Right hindlimb (tissue), 1 donor: ENCODE measurements around the gene PLA2G4A.

ENCODE experiments used
- DNase-seq: peaks from one replicate; pipeline ENCODE4 v3.0.0-alpha.2; 2018

The PLA2G4A gene

GRCh38 chr1:186834399-186834958 is 5.7 kb downstream of the PLA2G4A start:
- no peak for DNase-seq

DNA sequence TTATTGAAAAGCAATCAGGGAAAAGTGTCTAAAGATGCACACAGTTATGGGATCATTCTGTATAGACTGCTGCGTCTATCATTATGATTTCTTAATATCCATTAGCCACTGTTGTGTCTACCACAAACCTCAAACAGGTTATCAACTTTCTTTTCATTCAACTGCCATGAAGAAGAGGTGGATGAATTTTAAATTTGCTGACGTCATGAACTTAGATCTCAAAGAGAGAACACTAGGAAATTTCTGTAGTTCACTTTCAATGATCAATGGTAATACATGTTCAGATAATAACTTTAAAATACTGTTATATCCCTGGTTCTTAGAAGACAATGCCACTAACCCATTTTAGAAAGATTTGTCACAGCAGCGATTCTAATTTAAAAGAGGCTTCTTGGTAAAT is 6.7 kb downstream of the PLA2G4A start:
- no peak for DNase-seq

DNA sequence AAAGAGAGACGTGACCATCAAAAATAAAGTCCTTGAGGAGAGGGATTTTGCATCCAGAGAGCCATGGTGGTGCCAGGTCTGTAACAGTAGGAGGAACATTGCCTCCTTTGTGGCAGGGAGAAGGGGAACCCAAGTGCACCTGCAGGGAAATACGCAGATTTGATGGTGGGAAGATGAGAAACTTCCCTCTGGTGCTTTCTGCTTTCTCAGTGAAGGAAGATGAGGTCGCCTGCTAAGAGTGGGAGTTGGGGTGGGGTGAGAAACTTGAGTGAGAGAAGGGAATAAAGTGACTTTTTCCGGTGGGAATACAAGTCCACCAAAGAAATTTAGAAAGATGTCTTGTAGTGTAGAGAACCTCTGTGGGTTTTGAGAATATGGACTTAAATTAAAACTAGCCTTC is 9.1 kb downstream of the PLA2G4A start:
- DNase-seq, result no peak

DNA sequence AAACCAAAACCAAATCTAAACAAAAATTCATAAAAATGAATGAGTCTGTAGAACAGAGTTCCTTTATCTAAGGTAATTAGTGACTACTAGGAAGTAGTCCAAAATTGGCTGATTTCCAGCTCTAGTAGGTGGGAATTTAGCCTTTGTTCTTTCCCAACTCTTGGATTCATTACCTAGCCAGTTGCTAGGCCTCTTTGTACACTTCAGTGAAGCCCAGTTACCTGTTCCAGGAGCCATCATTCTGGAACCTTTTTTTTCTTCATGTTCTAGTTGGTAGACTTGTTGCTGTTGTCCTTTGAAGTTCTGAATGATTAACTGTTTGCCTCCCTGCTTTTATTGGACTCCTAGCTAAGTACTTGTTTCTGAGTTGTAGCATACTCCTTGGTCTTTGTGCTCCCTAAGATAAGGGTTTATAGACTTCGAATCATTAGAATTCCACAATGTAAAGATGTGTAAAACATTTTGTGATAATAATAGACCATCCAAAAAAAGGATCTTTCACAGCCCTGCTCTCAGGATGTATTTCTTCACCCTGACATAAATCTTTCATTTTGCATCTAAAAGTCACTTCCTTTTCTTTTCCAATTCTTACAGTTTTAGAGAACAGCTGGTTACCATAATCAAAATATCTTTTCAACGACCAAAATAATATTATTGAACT is 9.8 kb downstream of the PLA2G4A start:
- no peak for DNase-seq

DNA sequence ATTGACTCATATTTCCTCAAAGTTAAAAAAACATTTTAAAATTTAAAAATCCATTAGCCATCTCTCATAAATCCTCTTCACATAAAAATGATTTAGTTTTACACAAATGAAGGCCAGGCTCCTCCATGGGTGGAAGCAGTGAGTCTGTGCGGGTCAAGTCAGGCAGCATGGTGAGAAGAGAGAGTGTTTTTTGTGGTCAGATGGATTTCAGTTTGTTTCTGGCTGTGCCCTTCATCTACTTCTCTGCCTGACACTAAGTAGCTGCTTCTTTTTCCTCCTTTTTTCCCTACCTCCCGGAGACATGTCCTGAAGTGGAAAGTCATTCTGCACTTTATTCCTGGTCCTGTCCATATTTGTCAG is 10.3 kb downstream of the PLA2G4A start:
- no peak for DNase-seq

DNA sequence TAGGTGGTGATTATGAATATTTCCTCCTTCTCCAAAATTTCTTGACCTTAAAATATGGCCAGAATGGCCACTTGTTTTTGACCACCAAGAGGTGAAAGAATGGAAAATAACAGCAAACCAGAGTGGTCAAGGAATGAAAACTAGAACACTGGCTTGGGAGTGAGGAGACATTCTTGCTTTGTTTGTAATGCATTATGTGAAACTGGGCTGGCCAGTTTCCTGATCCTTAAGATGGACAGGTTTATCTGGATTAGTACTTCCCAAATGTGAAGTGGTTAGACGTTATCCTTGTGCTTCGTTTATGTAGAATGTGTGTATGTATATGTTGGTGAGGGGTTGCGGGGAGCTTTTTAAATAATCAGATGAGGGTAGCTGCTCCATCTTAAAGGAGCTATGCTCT is 12.8 kb downstream of the PLA2G4A start:
- no peak for DNase-seq

- DNase-seq, result no peak
Measured at GRCh38 chr1:186842547-186842946, 13.8 kb downstream of the PLA2G4A start.

- no peak for DNase-seq
Measured at GRCh38 chr1:186843226-186843625, 14.5 kb downstream of the PLA2G4A start.

GRCh38 chr1:186843931-186844330 is 15.2 kb downstream of the PLA2G4A start:
- DNase-seq, result no peak

DNA sequence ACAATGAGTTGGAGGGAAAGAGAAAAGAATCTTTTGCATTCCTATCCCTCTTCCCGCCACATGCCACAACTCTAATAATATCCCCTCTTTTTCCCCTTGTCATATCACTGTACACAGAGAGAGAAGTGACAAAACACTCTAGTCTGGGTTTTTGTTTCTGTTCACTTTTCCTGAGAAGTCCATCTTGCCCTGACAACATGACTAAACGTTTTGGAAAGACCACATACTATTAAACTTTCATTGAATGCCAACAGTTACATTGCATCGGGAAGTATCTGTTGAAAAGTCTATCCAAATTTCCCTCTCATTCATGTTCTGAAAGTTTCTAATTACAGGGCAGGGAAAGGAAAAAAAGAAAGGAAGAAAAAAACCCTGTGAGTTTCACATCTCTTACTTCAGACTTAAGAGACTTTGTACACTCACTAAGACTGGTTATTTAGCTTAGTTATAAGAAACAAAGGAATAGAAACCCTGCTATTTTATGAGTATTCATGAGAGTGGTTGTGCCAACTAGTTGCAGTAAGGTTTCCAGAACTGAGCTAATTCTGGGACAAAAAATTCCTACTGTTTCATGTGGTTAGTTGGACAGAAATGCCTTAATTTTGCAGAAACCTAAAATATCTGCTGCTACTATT is 16.9 kb downstream of the PLA2G4A start:
- DNase-seq, result no peak

- DNase-seq, result no peak
Measured at GRCh38 chr1:186848509-186849130, 19.9 kb downstream of the PLA2G4A start.

DNA sequence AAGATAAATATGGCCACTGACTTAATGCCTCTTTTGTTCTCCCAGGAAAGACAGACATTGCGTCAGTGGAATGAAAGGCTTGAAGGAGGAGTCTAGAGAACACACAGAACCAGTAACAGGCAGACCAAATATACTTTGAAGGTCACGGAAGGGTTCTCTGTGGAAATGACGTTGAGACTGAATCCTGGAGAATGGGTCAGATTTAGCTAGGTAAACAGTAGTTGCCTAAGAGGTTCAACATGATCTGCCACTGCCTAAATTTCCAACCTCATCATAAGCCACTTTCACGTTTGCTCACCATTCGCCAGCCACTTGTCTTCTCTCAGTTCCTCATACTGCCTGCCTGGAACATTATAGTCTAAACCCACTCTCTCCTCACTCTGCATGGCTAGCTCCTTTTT is 20.5 kb downstream of the PLA2G4A start:
- no peak for DNase-seq

DNA sequence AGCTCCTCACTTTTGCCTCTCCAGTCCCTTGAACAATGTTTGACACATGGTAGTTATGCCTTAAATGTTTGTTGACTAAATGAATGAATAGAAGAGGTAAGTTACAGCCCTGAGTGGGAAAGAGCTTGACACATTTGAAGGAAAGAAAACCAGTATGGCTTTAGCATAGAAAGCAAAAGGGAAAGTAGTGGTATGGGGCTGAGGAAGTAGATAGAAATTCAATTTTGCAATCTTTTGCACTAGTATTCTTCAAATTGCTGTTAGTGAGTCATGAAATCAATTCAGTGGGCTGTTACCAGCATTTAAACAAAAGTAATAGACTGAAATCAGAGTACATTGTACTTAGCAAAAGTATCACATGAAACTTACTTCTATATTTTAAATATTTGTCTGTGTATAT is 21.1 kb downstream of the PLA2G4A start:
- DNase-seq, result no peak

DNA sequence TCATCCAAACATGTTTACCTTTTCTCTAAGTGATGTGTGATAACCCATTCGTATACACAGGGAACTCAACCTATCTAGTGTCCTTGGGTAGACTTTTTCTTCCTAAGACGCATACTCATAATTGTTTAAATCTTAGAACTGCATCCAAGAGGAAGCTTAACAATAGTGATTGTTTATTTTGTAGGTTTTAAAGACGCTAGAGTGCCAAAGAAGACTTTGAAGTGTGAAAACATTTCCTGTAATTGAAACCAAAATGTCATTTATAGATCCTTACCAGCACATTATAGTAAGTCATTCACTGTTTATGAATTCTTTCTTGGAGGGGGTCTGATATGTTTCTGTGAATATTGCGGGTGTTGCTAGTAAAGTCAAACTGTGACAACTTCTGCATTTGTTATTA is 25.4 kb downstream of the PLA2G4A start:
- DNase-seq, result no peak

DNA sequence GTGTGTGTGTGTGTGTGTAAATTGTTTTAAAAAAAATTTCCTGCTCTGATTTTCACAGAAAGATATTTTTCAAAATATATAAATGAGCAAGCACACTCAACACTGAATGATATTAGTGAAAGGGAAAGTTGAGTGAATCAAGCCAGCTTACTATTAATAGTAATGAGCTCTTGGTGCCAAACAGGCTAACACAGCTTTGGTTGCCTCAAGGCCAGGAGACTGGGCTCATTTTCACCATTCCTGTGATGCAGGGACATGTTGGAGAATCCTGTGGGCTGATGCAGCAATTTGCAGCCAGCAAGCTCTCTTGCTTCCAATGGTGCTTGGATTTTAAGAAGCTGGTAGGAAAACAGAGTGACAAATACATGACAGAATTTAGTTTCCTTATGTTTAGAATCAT is 30.2 kb downstream of the PLA2G4A start:
- no peak for DNase-seq

GRCh38 chr1:186859995-186860394 is 31.2 kb downstream of the PLA2G4A start:
- no peak for DNase-seq

DNA sequence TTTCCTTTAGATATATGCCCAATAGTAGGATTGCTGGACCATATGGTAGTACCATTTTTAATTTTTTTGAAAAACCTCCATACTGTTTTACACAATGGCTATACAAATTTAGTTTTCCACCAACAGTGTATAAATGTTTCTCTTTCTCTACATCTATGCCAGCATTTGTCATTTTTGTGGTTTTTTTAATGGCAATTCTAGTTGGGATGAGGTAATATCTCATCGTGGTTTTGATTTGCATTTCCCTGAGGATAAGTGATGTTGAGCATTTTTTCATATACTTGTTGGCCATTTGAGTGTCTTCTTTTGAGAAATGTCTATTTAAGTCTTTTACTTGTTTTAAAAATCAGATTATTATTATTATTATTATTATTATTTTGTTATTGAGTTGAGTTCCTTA is 35.5 kb downstream of the PLA2G4A start:
- no peak for DNase-seq

DNA sequence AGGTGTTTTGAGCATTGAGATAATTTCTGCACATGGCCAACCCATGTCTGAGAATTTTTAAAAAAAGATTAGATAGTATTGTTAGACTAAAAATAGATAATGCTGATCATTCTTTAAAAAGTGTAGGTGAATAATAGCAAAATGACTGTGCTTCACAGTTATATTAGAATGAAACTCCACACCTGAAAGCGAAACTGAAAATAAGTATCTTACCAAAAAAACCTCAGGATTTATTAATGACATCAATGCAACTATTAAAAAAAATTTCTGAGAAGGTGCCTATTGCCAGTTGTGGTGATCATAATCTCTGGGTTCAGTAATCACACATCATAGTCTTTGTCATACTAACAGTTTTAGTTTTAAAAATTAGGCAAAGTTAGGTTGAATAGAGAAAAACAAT is 36.5 kb downstream of the PLA2G4A start:
- DNase-seq, result no peak

GRCh38 chr1:186865857-186866256 is 37.1 kb downstream of the PLA2G4A start:
- no peak for DNase-seq

DNA sequence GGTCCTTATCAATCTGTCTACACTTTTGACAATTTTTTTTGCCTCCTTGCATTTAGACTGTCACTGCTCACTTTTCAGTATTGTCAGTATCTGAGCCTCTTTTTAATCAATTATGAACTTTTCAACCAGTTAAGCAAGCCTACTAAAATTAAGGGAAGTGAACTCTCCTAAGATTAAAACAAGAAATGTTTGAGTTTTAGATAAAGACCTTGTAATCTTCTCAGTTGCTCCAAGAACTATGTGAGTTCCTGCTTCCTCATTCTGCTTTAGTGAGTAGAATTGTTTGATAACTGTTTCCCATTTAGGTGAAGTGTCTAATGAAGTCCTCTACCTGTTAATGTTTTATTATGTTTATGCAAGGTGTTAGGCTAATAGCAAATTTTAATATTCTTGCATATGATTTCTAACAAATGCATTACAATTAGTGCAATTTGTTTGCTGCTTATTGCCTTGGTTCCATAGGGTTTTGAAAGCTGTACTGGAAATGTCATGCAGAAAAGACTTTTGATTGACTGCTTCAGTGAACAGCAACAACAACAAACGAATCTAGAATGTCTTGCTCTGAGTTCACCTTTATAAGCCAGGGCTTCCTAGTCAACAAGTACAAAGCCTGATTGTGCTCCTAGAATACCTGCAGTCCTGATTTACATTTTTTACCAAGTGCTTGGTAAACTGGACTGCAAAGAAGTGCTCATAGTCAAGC is 40.9 kb downstream of the PLA2G4A start:
- DNase-seq, result no peak

GRCh38 chr1:186871784-186872183 is 43.0 kb downstream of the PLA2G4A start:
- DNase-seq, result no peak

GRCh38 chr1:186872291-186872690 is 43.5 kb downstream of the PLA2G4A start:
- DNase-seq, result no peak

DNA sequence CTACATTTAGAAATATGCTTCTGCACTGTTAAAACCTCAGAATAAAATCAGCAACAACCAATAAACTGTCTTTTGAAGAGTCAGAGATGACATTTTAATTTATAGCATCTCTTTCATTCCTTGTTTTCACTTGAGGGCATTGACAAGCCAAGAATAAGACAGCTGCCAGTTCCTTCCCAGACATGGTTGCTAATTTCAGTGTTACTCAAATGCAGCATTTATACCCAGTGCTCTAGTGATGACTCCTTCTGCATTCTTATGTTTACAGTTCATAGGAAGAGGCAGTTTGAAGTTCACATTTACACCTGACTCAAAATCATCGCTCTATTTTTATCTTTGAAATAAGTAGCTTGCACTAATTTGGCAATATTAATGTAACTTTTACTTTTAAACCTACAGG is 44.9 kb downstream of the PLA2G4A start:
- no peak for DNase-seq
